Upper lobe of left lung (tissue), 6 donors: Measurements from ENCODE around the gene CARTPT. TPM values are rescaled to one million over a fixed set of nuclear protein-coding genes. Genes with fewer than 3 reads are reported as not detected.

Experiments used
- ATAC-seq, 2 donors: fragments of 200-7000 bp; cut with Tn5 transposase; one replicate each; pipeline ENCODE4 v1.9.1; 2022; ENCODE audit warnings: mild to moderate bottlenecking in 2 of 2, moderate library complexity in 2 of 2; ENCODE audit not compliant: low FRiP score in 2 of 2
- DNase-seq, 2 donors: peaks; one replicate each; pipeline ENCODE4 v3.0.0-alpha.2; 2019 to 2020
- H3K27ac ChIP-seq, 4 donors: fragments of 200-600 bp; sonication (generic); one replicate each; pipeline ENCODE4 v1.5.1; 2016 to 2019
- H3K27me3 ChIP-seq, 4 donors: fragments of 200-600 bp; sonication (generic); one replicate each; pipeline ENCODE4 v1.5.1; 2017 to 2019
- H3K36me3 ChIP-seq, 4 donors: fragments of 200-600 bp; sonication (generic); one replicate each; pipeline ENCODE4 v1.5.1; 2016 to 2019
- H3K4me1 ChIP-seq, 4 donors: fragments of 200-600 bp; sonication (generic); one replicate each; pipeline ENCODE4 v1.5.1; 2018 to 2019
- H3K4me3 ChIP-seq, 4 donors: fragments of 200-600 bp; sonication (generic); one replicate each; pipeline ENCODE4 v1.5.1; 2017 to 2019; ENCODE audit warnings: mild to moderate bottlenecking in 2 of 4, moderate library complexity in 1 of 4
- H3K9me3 ChIP-seq, 4 donors: fragments of 200-600 bp; sonication (generic); one replicate each; pipeline ENCODE4 v1.5.1; 2018 to 2019
- CTCF ChIP-seq, 6 experiments: fragments of 450-650 bp in 4 of 6; fragments of 200-600 bp in 2 of 6; sonication (generic) in 2 of 6; IDR thresholded peaks; one replicate each; pipeline ENCODE4 v1.5.1; 2016 to 2019; ENCODE audit warnings: antibody characterized with exemption in 6 of 6
- EP300 ChIP-seq, 4 donors: sonication (generic); formaldehyde crosslinking; IDR thresholded peaks; one replicate each; pipeline ENCODE4 v1.5.1; 2017; ENCODE audit warnings: antibody characterized with exemption in 4 of 4, control low read depth in 2 of 4
- POLR2A ChIP-seq, 4 donors: fragments of 450-650 bp; IDR thresholded peaks; one replicate each; pipeline ENCODE4 v1.5.1; 2016 to 2017; ENCODE audit warnings: antibody characterized with exemption in 4 of 4, mild to moderate bottlenecking in 2 of 4
- POLR2AphosphoS5 ChIP-seq, 2 donors: sonication (generic); formaldehyde crosslinking; IDR thresholded peaks; one replicate each; pipeline ENCODE4 v1.5.1; 2017; ENCODE audit warnings: antibody characterized with exemption in 2 of 2
- WGBS, 2 donors: methylation state at CpG; one replicate each; pipeline ENCODE4 v1.1.5; 2017 to 2018; 5-methylcytosine and 5-hydroxymethylcytosine counted together
- total RNA-seq, 6 donors: library from RNA; depleted of rRNA in 4 of 6; stranded (reverse); fragments of >200 nt in 4 of 6; gene quantifications; one replicate each; pipeline versions ENCODE4 v1.1.0 to v1.2.1, GENCODE V29; 2016 to 2021
- donor health status: DM: no; HTN: no; CAD: no; lungs with moderate emphysema.
- donor health status: DM: no; HTN: yes; CAD: no; lungs with severe emphysema.

CARTPT gene
- total RNA-seq, 6 donors from 2014 or later, result 0.69 TPM; not detected in 5

- H3K4me3 ChIP-seq, result no peak overlapping the region
- TF ChIP-seq CTCF (IDR thresholded peaks at IDR 0.05) (peak in 1 of 6 experiments; percentile 11), POLR2AphosphoS5 (IDR thresholded peaks at IDR 0.05) (no peak)
- no peaks in the 10 kb centered on the region for H3K36me3 ChIP-seq
- 67 to 72% methylated on average over 13 to 14 of the region's 14 CpGs for WGBS, 2 donors
- H3K9me3 ChIP-seq, result no peaks in the 10 kb centered on the region
- H3K27ac ChIP-seq, result no peak overlapping the region
- H3K4me1 ChIP-seq, result peaks cover 0 to 2% (median 0%) of the 10 kb centered on the region in 4 donors
- ATAC-seq (no peak), DNase-seq (peak in 1 of 2 donors; percentile 37)
- H3K27me3 ChIP-seq, result no peaks in the 10 kb centered on the region
These were observed 21.1 kb upstream of the CARTPT start for GRCh38 chr5:71697967-71698366.

- H3K9me3 ChIP-seq, result no peaks in the 10 kb centered on the region
- no peaks in the 10 kb centered on the region for H3K27me3 ChIP-seq
- H3K4me3 ChIP-seq, result no peak overlapping the region
- ATAC-seq (no peak), DNase-seq (no peak)
- no peaks in the 10 kb centered on the region for H3K36me3 ChIP-seq
- H3K4me1 ChIP-seq, result peaks cover 0 to 2% (median 0%) of the 10 kb centered on the region in 4 donors
- no peak for TF ChIP-seq CTCF (IDR thresholded peaks at IDR 0.05)
- TF ChIP-seq EP300 (IDR thresholded peaks at IDR 0.05), result no peak
- no peak for TF ChIP-seq POLR2A (IDR thresholded peaks at IDR 0.05)
- TF ChIP-seq POLR2AphosphoS5 (IDR thresholded peaks at IDR 0.05), result no peak
- WGBS, 2 donors, result 65% methylated on average over 2 of the region's 2 CpGs
- H3K27ac ChIP-seq, result no peak overlapping the region
These were observed 19.8 kb upstream of the CARTPT start for GRCh38 chr5:71699233-71699632.

- DNase-seq (no peak), ATAC-seq (no peak)
- H3K9me3 ChIP-seq, result no peaks in the 10 kb centered on the region
- H3K36me3 ChIP-seq, result no peaks in the 10 kb centered on the region
- WGBS, 2 donors, result 71 to 75% methylated on average over 2 of the region's 2 CpGs
- H3K27me3 ChIP-seq, result no peaks in the 10 kb centered on the region
- no peak overlapping the region for H3K4me3 ChIP-seq
- peaks cover 0 to 2% (median 0%) of the 10 kb centered on the region in 4 donors for H3K4me1 ChIP-seq
- H3K27ac ChIP-seq, result no peak overlapping the region
- TF ChIP-seq CTCF (IDR thresholded peaks at IDR 0.05) (no peak), POLR2AphosphoS5 (IDR thresholded peaks at IDR 0.05) (no peak), EP300 (IDR thresholded peaks at IDR 0.05) (no peak), POLR2A (IDR thresholded peaks at IDR 0.05) (no peak)
These were observed 19.3 kb upstream of the CARTPT start for GRCh38 chr5:71699751-71700150.

GRCh38 chr5:71700803-71701202 is 18.3 kb upstream of the CARTPT start:
- Histone ChIP-seq H3K27me3 (no peaks in the 10 kb centered on the region), H3K4me1 (peaks cover 0 to 2% (median 0%) of the 10 kb centered on the region in 4 donors), H3K9me3 (no peaks in the 10 kb centered on the region), H3K36me3 (no peaks in the 10 kb centered on the region), H3K4me3 (no peak overlapping the region), H3K27ac (no peak overlapping the region)
- DNase-seq, result no peak
- TF ChIP-seq CTCF (IDR thresholded peaks at IDR 0.05) (no peak), POLR2AphosphoS5 (IDR thresholded peaks at IDR 0.05) (no peak), POLR2A (IDR thresholded peaks at IDR 0.05) (no peak), EP300 (IDR thresholded peaks at IDR 0.05) (no peak)
- ATAC-seq, result no peak

GRCh38 chr5:71701407-71701806 is 17.7 kb upstream of the CARTPT start:
- Histone ChIP-seq H3K4me1 (peaks cover 0 to 2% (median 0%) of the 10 kb centered on the region in 4 donors), H3K4me3 (no peak overlapping the region), H3K27me3 (no peaks in the 10 kb centered on the region), H3K9me3 (no peaks in the 10 kb centered on the region), H3K27ac (no peak overlapping the region), H3K36me3 (no peaks in the 10 kb centered on the region)
- TF ChIP-seq CTCF (IDR thresholded peaks at IDR 0.05), result no peak
- TF ChIP-seq POLR2AphosphoS5 (IDR thresholded peaks at IDR 0.05), result no peak
- no peak for TF ChIP-seq EP300 (IDR thresholded peaks at IDR 0.05)
- TF ChIP-seq POLR2A (IDR thresholded peaks at IDR 0.05), result no peak
- 66 to 67% methylated on average over 3 of the region's 3 CpGs for WGBS, 2 donors
- ATAC-seq (no peak), DNase-seq (no peak)
